Keratinocyte (primary cell): Measurements from ENCODE around the gene NCK2. TPM values are rescaled to one million over a fixed set of nuclear protein-coding genes. Genes with fewer than 3 reads are reported as not detected.

Experiments
- DNase-seq: peaks from one replicate; pipeline ENCODE4 v3.0.0-alpha.2; 2011; ENCODE audit warnings: low read depth, missing footprints, low spot score
- FAIRE-seq: peaks from 2 replicates; lab custom pipeline; 2011; peaks lifted over from hg19 to GRCh38; lab: Jason Lieb, UNC
- H2AFZ ChIP-seq: 2 replicates; pipeline ENCODE4 v1.6.0; 2012; ENCODE audit warnings: low read length, control low read depth, inconsistent platforms; ENCODE audit not compliant: control insufficient read depth
- H3K27ac ChIP-seq: 2 replicates; pipeline ENCODE4 v1.5.1; 2011; ENCODE audit warnings: low read length; ENCODE audit not compliant: control insufficient read depth, insufficient read depth
- H3K27me3 ChIP-seq: 3 replicates; pipeline ENCODE4 v1.6.0; 2011; ENCODE audit warnings: low read length; ENCODE audit not compliant: control insufficient read depth, insufficient read depth; ENCODE audit errors: extremely low read depth
- H3K36me3 ChIP-seq, 2 experiments: 2 replicates in 1 of 2; 3 replicates in 1 of 2; pipeline ENCODE4 v1.5.1; 2011; ENCODE audit warnings: low read length in 2 of 2, mild to moderate bottlenecking in 1 of 2; ENCODE audit not compliant: control insufficient read depth in 2 of 2, insufficient read depth in 2 of 2; ENCODE audit errors: extremely low read depth in 1 of 2
- H3K4me1 ChIP-seq: 3 replicates; pipeline ENCODE4 v1.5.1; 2011; ENCODE audit warnings: low read length; ENCODE audit not compliant: control insufficient read depth, insufficient read depth; ENCODE audit errors: extremely low read depth
- H3K4me2 ChIP-seq: 3 replicates; pipeline ENCODE4 v1.6.0; 2011; ENCODE audit warnings: low read depth, low read length; ENCODE audit not compliant: control insufficient read depth, insufficient read depth; ENCODE audit errors: extremely low read depth
- H3K4me3 ChIP-seq, 3 experiments: fragments of 200-600 bp in 1 of 3; sonication (generic) in 1 of 3; 2 replicates in 2 of 3; 3 replicates in 1 of 3; pipeline ENCODE4 v1.5.1; 2011 to 2016; ENCODE audit warnings: low read length in 3 of 3, mild to moderate bottlenecking in 3 of 3, control low read depth in 2 of 3, inconsistent platforms in 1 of 3, low read depth in 1 of 3, mixed read lengths in 1 of 3, mixed run types in 1 of 3, moderate library complexity in 1 of 3; ENCODE audit not compliant: control insufficient read depth in 2 of 3, insufficient read depth in 2 of 3; ENCODE audit errors: extremely low read depth in 1 of 3
- H3K79me2 ChIP-seq: 2 replicates; pipeline ENCODE4 v1.6.0; 2012; ENCODE audit warnings: low read length; ENCODE audit not compliant: control insufficient read depth, insufficient read depth
- H3K9ac ChIP-seq: 3 replicates; pipeline ENCODE4 v1.6.0; 2011; ENCODE audit warnings: low read length; ENCODE audit not compliant: control insufficient read depth, insufficient read depth; ENCODE audit errors: extremely low read depth
- H3K9me1 ChIP-seq: 3 replicates; pipeline ENCODE4 v1.6.0; 2011; ENCODE audit warnings: low read length; ENCODE audit not compliant: control insufficient read depth, insufficient read depth; ENCODE audit errors: extremely low read depth
- H3K9me3 ChIP-seq: 2 replicates; pipeline ENCODE4 v1.5.1; 2012; ENCODE audit warnings: low read depth, low read length; ENCODE audit not compliant: control insufficient read depth
- H4K20me1 ChIP-seq: 3 replicates; pipeline ENCODE4 v1.6.0; 2011; ENCODE audit warnings: low read length; ENCODE audit not compliant: control insufficient read depth, insufficient read depth; ENCODE audit errors: extremely low read depth
- CTCF ChIP-seq, 3 experiments: IDR thresholded peaks in 1 of 3; conservative IDR thresholded peaks in 1 of 3; optimal IDR thresholded peaks in 1 of 3; 2 replicates in 2 of 3; 3 replicates in 1 of 3; pipeline versions ENCODE3 to v1.5.1; 2011; ENCODE audit warnings: low read length in 3 of 3, mild to moderate bottlenecking in 3 of 3, moderate library complexity in 2 of 3, control low read depth in 1 of 3, inconsistent platforms in 1 of 3; ENCODE audit not compliant: insufficient read depth in 2 of 3; ENCODE audit errors: extremely low read depth in 1 of 3
- EZH2 ChIP-seq: IDR thresholded peaks from one replicate; pipeline ENCODE4 v1.6.1; 2012; ENCODE audit warnings: inconsistent platforms, mild to moderate bottlenecking, low read length, moderate library complexity
- dilution Hi-C: fragments of 300-500 bp; cut with MboI; formaldehyde crosslinking; loops from one replicate; pipeline ENCODE4 v1.7.0; 2020; ENCODE audit warnings: low sequenced_read_pairs; ENCODE audit not compliant: extremely low pct_ligation_motif_present
- polyA plus RNA-seq, 5 experiments: library from polyadenylated mRNA; depleted of rRNA in 3 of 5; stranded (reverse) in 3 of 5; stranded (forward) in 1 of 5; unstranded in 1 of 5; fragments of >200 nt; gene quantifications; 1 replicate in 1 of 5; 2 replicates in 3 of 5; 3 replicates in 1 of 5; pipeline versions ENCODE4 v1.2.1 to v1.2.3, GENCODE V29; 2011 to 2012; ENCODE audit warnings: missing spikeins in 2 of 5, low read depth in 1 of 5, low replicate concordance in 1 of 5

Gene NCK2
- polyA plus RNA-seq, 1 donor (not counting 4 experiments of a cell fraction or from before 2014, with no cell fraction given): 31.4 TPM

GRCh38 chr2:105879803-105880300, 135.1 kb downstream of the NCK2 start:
- no peak overlapping the region for H2AFZ ChIP-seq
- peaks cover 2% of the 10 kb centered on the region for H3K9me3 ChIP-seq
- no peaks in the 10 kb centered on the region for H3K27me3 ChIP-seq
- DNase-seq (no peak), FAIRE-seq (no peak)
- H3K4me3 ChIP-seq: no peak overlapping the region
- peaks cover 16% of the 10 kb centered on the region for H3K79me2 ChIP-seq
- TF ChIP-seq CTCF (optimal IDR thresholded peaks at IDR 0.05 in 1 of 3, IDR thresholded peaks at IDR 0.05 in 1 of 3, conservative IDR thresholded peaks at IDR 0.05 in 1 of 3; ENCODE audit: extremely low read depth in 1 of 3, insufficient read depth in 2 of 3, low read length in 3 of 3) (no peak), EZH2 (no peak)
- dilution Hi-C loops: no loop called here
- H3K4me2 ChIP-seq: no peak overlapping the region
- no peaks in the 10 kb centered on the region for H4K20me1 ChIP-seq
- H3K9me1 ChIP-seq: no peaks in the 10 kb centered on the region
- H3K4me1 ChIP-seq: no peaks in the 10 kb centered on the region
- H3K36me3 ChIP-seq: peaks cover 4 to 12% of the 10 kb centered on the region in 2 experiments
- no peak overlapping the region for H3K27ac ChIP-seq
- no peak overlapping the region for H3K9ac ChIP-seq

- Histone ChIP-seq H3K27ac (no peak overlapping the region), H3K9me3 (peaks cover 2% of the 10 kb centered on the region), H3K4me1 (no peaks in the 10 kb centered on the region), H3K4me3 (no peak overlapping the region), H2AFZ (no peak overlapping the region), H3K9ac (no peak overlapping the region), H3K9me1 (no peaks in the 10 kb centered on the region), H3K4me2 (no peak overlapping the region), H3K36me3 (peaks cover 4 to 12% of the 10 kb centered on the region in 2 experiments), H3K79me2 (peaks cover 15% of the 10 kb centered on the region), H3K27me3 (no peaks in the 10 kb centered on the region), H4K20me1 (no peaks in the 10 kb centered on the region)
- dilution Hi-C loops: no loop called here
- no peak for TF ChIP-seq CTCF (optimal IDR thresholded peaks at IDR 0.05 in 1 of 3, IDR thresholded peaks at IDR 0.05 in 1 of 3, conservative IDR thresholded peaks at IDR 0.05 in 1 of 3; ENCODE audit: extremely low read depth in 1 of 3, insufficient read depth in 2 of 3, low read length in 3 of 3)
- FAIRE-seq: no peak
- no peak for DNase-seq
These were observed 135.9 kb downstream of the NCK2 start for GRCh38 chr2:105880637-105881036.
